GM12878 (cell line): ENCODE data around the gene GRIK2.

ENCODE experiments used
- CTCF ChIP-seq, 3 experiments: IDR thresholded peaks in 2 of 3; conservative IDR thresholded peaks in 1 of 3; 2 replicates each; pipeline ENCODE4 v1.5.1; 2011; ENCODE audit warnings: low read depth in 3 of 3, low read length in 3 of 3, mild to moderate bottlenecking in 3 of 3, control low read depth in 2 of 3, moderate library complexity in 2 of 3, inconsistent platforms in 1 of 3, mixed read lengths in 1 of 3; ENCODE audit not compliant: control insufficient read depth in 2 of 3, insufficient read depth in 1 of 3; ENCODE audit errors: extremely low read depth in 1 of 3
- EZH2 ChIP-seq: IDR thresholded peaks from 2 replicates; pipeline ENCODE4 v1.6.1; 2012; ENCODE audit warnings: low read depth, mild to moderate bottlenecking, control low read depth, inconsistent platforms, low read length, borderline replicate concordance; ENCODE audit not compliant: control insufficient read depth
- RCOR1 ChIP-seq: conservative IDR thresholded peaks from 2 replicates; pipeline ENCODE4 v1.6.1; 2012; ENCODE audit warnings: low read depth, low read length, improper control_type of control experiment
- TCF12 ChIP-seq: IDR thresholded peaks from 2 replicates; pipeline ENCODE4 v1.6.1; 2011; ENCODE audit warnings: low read depth, mild to moderate bottlenecking, low read length
- ZBTB33 ChIP-seq: fragments of 450-650 bp; IDR thresholded peaks from 2 replicates; pipeline ENCODE4 v1.6.1; 2017; ENCODE audit warnings: mild to moderate bottlenecking

GRCh38 chr6:101398716-101399615 lies 5.5 kb downstream of the GRIK2 start:
- no peak for TF ChIP-seq TCF12
- TF ChIP-seq CTCF (IDR thresholded peaks at IDR 0.05 in 2 of 3, conservative IDR thresholded peaks at IDR 0.05 in 1 of 3; ENCODE audit: control insufficient read depth in 2 of 3, extremely low read depth in 1 of 3, insufficient read depth in 1 of 3, low read depth in 3 of 3, low read length in 3 of 3): no peak
- no peak for TF ChIP-seq ZBTB33
- no peak for TF ChIP-seq RCOR1
- no peak for TF ChIP-seq EZH2
